Measurements from ENCODE around the gene TAF6.
"Not testable (repeated sequence)": the region's sequence is repeated elsewhere in the genome, so short reads cannot be mapped to it uniquely, and the experiment has no call there.

TAF6 gene

GRCh38 chr7:100152404-100152803 lies 33.2 kb upstream of the TAF6 start:
- DNase-seq (ENCODE audit: low spot score), result no peak

GRCh38 chr7:100148559-100149328 lies 29.6 kb upstream of the TAF6 start, which contains the start of gene LAMTOR4:
Gene LAMTOR4 (plus strand): TSS chr7:100148918. CDS start chr7:100148973, 55 bp downstream.
- peak; percentile 99 for DNase-seq (ENCODE audit: low spot score)

- DNase-seq (ENCODE audit: low spot score), result no peak
Measured at GRCh38 chr7:100148225-100148558, 29.0 kb upstream of the TAF6 start.

GRCh38 chr7:100147278-100147677 lies 28.1 kb upstream of the TAF6 start:
- no peak for DNase-seq (ENCODE audit: low spot score)

- not testable (repeated sequence) for DNase-seq (ENCODE audit: low spot score)
Measured at GRCh38 chr7:100146350-100146749, 27.2 kb upstream of the TAF6 start.

- DNase-seq (ENCODE audit: low spot score), result no peak
Measured at GRCh38 chr7:100142461-100142860, 23.3 kb upstream of the TAF6 start.

DNA sequence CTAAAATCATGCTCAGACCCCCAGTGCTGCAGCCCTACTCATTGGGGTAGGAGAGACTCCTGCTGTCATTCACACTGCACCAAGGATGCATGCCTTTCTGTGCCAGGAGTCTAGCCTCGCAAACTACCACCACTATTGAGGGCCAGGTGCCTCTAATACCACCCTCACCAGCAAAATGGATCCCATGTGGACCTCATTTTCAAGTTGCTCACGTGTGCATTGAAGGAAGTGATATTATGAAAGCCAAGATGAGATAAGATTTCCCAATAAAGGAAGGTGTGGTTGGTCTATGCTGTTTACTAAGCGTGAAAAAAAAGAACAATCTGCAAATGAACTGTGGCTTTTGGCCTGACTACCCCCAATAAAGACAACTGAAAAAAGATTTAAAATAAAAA lies 22.4 kb upstream of the TAF6 start:
- no peak for DNase-seq (ENCODE audit: low spot score)

DNA sequence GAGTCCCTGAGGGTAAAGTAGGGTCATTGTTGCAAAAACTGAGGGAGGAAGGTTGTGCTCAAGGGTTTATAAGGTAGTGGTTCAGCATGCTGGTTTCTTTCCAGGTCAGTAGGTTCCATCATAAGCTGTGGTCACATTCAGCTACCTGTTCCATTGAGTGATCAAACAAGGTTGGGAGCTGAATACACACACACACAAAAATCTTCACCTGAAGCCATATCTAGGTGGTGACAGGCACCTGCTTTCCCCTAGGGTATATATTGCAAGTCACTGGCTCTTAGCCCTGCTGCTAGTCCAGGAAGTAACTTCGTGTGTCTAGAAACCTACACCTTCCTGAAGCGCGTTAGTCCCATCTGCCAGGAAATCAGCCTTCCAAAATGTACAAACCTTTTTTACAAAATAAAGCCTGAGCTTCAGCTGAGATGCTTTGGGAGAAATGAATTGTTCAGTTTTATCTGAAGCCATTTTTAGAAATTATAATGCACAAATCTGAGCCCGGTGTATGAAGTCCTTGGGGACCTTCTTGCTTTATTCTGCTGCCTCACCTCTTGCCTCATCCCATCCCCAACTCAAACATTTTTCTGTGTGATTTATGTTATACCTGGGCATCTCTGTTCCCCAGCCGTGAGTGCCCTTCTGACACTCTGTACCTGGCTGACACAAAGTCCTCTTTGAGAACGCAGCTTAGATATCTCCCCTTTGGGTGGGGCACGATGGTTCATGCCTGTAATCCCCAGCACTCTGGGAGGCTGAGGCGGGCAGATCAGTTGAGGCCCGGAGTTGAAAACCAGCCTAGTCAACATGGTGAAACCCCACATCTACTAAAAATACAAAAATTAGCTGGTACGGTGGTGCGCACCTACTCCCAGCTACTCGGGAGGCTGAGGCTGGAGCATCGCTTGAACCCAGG lies 18.9 kb upstream of the TAF6 start:
- DNase-seq (ENCODE audit: low spot score), result no peak

DNA sequence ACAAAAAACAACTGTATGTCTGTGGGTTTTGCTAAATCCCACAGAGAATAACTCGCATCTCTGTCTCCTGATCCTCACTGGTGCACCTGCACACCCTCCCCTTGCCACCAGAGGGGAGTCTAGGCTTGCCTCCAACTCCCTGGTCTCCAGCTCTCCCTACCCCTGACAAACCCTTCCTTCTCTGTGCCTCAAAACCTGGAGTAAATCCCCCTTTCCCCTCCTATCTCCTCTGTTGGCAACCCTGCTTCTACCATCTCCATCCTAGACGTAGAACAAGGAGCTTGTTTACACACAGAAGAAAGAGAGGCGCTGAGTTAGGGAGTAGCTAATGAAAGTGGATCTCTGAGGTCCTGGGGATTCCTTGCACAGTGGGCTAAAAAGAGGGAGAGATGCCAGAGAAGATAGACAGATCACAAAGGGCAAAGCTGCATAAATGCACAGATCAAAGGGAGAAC lies 13.6 kb upstream of the TAF6 start:
- peak; percentile 64 for DNase-seq (ENCODE audit: low spot score)

- DNase-seq (ENCODE audit: low spot score), result no peak
Measured at GRCh38 chr7:100132126-100132525, 13.0 kb upstream of the TAF6 start.

GRCh38 chr7:100130608-100131453 lies 11.7 kb upstream of the TAF6 start:
- DNase-seq (ENCODE audit: low spot score), result peak; percentile 83

DNA sequence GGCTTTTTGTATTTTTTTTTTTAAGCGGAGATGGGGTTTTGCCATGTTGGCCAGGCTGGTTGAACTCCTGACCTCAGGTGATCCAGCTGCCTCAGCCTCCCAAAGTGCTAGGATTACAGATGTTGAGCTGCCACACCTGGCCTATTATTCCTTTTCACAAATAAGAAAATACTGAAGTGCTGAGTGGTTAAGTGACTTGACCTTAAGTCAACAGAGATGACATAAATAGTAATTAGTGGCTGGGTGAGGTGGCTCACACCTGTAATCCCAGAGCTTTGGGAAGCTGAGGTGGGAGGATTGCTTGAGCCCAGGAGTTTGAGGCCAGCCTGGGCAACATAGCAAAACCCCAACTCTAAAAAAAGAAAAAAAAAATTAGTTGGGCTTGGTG lies 11.1 kb upstream of the TAF6 start:
- DNase-seq (ENCODE audit: low spot score), result not testable (repeated sequence)

DNA sequence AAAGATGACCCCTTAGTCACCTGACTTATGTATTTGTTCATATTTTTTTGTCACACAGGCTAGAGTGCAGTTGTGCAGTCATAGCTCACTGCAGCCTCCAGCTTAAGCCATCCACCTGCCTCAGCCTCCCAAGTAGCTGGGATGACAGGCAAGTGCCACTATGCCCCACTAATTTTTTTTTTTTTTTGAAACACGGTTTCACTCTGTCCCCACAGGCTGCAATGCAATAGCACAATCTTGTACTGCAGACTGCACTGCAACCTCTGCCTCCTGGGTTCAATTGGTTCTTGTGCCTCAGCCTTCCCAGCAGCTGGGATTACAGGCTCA lies 9.4 kb upstream of the TAF6 start:
- DNase-seq (ENCODE audit: low spot score), result no peak

GRCh38 chr7:100127866-100128636 lies 8.9 kb upstream of the TAF6 start:
- no peak for DNase-seq (ENCODE audit: low spot score)

GRCh38 chr7:100126931-100127865 lies 8.0 kb upstream of the TAF6 start, which contains the start of gene MBLAC1:
Gene MBLAC1 (plus strand): TSS chr7:100126967. CDS start chr7:100127396, 429 bp downstream.
- DNase-seq (ENCODE audit: low spot score), result peak; percentile 93

DNA sequence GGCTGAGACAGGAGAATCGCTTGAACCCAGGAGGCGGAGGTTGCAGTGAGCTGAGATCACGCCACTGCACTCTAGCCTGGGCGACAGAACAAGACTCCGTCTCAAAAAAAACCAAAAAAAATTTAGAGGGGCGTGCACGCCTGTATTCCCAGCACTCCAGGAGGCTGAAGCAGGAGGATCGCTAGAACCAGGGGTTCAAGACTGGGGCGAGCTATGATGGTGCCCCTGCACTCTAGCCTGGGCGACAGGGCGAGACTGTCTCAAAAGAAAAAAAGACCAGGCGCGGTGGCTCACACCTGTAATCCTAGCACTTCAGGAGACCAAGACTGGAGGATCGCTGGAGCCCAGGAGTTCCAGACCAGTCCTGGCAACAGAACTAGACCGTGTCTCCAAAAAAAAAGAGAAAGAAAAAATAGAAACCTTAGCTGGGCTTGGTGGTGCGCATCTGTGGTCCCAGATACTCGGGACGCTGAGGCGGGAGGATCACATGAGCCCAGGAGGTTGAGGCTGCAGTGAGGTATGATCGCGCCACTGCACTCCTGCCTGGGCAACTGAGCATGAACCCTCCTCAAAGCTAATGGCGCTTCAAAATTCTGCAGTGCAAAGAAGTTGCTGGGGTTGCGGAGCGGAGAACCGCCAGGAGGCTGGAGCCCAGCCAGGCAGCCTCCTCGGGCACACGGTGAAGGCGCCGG lies 7.2 kb upstream of the TAF6 start:
- no peak for DNase-seq (ENCODE audit: low spot score)

- peak; percentile 45 for DNase-seq (ENCODE audit: low spot score)
Measured at GRCh38 chr7:100124301-100125230, 5.4 kb upstream of the TAF6 start.

GRCh38 chr7:100122568-100122967 lies 3.4 kb upstream of the TAF6 start:
- peak; percentile 86 for DNase-seq (ENCODE audit: low spot score)

GRCh38 chr7:100122067-100122466 lies 2.9 kb upstream of the TAF6 start:
- no peak for DNase-seq (ENCODE audit: low spot score)

All from hematopoietic multipotent progenitor cell treated with erythropoietin and hydrocortisone succinate and interleukin-3 and kit ligand, for 15 days (in vitro differentiated cells).